CD4-positive, alpha-beta T cell treated with Interleukin-1 beta for 1 hour (primary cell): ENCODE data around the gene DYNLT3.

Source experiments
- DNase-seq, 2 donors: peaks; one replicate each; pipeline ENCODE4 v3.0.0-alpha.2; 2020 to 2022

DYNLT3 gene

DNA sequence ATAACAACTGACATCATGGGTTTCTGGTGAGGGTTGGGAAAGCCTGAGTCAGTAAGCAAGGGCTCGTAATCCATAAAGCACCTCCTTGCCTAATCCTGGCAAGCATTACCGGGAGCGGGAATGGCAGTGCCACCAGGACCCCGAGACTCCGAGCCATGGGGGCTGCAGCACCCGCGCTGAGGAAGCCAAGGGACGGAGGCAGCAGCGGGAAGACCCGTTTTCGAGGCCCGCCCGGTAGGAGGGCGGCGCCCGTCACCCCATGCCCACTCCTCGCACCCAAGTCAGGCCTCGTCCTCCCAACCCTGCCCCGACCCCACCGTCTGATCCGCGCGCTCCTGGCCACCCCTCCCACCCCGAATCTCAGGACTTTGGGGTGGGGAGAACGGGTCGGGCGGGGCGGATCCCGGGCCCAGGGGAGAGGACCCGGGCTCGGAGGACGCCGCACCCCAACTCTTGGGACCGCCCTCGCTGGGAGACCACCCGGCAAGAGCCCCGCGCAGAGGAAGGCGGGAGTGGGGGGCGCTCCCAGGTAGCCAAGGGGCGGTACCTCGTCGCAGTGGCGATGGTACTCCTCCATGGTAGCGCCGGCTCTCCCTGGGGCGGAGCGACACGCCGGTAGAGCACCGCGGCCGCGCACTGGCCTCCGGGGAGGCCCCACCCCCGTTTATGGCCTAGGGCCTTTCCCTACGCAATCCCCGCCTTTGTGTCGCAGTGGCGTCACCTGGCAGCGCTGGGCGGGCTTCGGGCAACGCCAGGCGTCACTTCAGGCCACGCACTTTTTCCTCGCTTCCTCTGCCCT lies at the start of gene DYNLT3:
Gene DYNLT3 (minus strand): TSS at position 638 of the 799 bp plus-strand sequence. CDS start 61 bp downstream, at position 577.
- peak; percentile 85 to 87 for DNase-seq

- no peak for DNase-seq
Observed at GRCh38 chrX:37896511-37896890, 49.1 kb upstream of the DYNLT3 start.

DNA sequence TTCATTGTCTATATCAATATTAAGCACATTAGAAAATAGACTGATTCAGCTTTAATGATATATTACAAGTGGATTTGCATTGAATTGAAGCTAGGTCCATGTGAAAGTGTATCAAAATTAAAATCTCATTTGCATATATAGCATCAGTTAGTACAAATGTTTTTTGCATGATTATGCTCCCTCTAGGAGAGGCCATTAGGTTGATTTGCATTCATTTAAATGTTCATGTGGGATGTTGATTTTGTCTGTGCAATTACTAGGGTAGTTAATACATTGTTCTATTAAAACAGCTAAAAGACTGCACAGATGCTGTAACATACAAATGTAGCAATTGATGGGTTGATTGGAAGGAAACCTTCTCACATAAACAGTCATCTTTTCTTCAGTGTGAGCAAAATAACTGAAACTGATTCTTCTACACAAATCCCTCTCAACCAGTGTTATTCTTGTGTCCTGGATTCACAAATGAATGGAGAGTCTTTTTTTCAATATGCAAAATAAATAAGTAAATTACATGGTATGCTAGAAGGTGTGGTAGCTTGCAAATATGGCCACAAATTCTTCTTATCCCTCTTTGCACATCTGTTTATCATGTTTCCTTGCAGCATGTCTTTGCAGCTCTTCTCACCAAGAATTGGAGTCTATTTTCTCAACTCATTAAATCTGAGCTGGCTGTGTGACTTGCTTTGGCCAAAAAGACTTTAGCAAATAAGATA lies 48.6 kb upstream of the DYNLT3 start:
- DNase-seq = no peak

GRCh38 chrX:37894725-37895124 lies 47.4 kb upstream of the DYNLT3 start:
- no peak for DNase-seq

DNA sequence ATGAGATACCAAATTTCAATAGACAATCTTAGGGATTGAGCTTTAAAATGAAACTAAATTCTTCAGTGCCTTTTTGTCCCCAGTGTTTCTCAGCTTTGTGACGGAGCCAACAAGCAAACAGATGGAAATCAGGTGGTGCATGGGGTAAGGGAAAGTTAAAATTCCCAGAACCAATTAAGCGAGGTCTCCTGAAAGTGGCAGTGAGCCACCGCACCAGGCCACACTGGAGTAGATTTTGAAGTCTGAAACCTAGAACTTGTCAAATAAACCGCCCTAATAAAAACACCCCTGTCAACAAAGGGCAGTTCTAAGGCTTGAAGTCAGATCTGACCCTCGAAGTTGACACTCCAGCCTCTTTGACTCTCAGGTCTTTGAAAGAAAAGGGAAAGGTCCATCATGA lies 40.6 kb upstream of the DYNLT3 start:
- no peak for DNase-seq

GRCh38 chrX:37887347-37887746 lies 40.0 kb upstream of the DYNLT3 start:
- DNase-seq = no peak

- DNase-seq = no peak
Observed at GRCh38 chrX:37883196-37883595, 35.8 kb upstream of the DYNLT3 start.

GRCh38 chrX:37879692-37880091 lies 32.3 kb upstream of the DYNLT3 start:
- no peak for DNase-seq

GRCh38 chrX:37876716-37877115 lies 29.3 kb upstream of the DYNLT3 start:
- no peak for DNase-seq

DNA sequence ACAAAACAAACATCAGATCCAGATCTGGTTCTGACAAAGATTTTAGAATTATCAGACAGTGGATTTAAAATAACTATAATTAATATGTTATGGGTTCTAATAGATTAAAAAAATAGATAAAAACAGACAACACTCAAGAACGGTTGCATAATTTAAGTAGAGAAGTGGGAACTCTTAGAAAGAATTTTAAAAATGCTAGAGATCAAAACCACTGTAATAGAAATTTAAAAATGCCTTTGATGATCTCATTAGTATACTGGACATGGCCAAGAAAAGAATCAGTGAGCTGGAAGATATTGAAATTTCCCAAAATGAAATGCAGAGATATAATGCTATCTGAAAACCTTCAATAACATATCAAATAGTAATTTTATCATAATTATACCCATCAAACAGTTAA lies 28.3 kb upstream of the DYNLT3 start:
- no peak for DNase-seq

DNA sequence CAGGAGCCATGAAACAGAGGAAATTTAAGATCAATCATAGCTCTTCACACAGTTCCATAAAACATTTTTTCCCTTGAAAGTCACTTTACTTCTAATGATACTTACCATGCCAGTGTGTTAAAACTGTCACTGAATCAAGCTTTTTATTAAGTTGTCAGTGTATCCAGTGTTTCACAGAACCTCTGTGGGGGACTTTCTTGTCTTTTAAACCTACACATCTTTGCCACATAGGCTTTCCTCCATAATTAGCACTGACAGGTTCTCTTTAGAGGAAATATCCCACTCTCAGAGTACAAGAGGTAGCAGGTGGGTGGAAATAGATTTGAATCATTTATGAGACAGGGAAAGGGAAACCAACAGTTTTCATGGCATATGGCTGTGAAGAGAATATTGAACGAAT lies 25.8 kb upstream of the DYNLT3 start:
- DNase-seq = no peak

- no peak for DNase-seq
Observed at GRCh38 chrX:37872303-37872655, 24.9 kb upstream of the DYNLT3 start.

DNA sequence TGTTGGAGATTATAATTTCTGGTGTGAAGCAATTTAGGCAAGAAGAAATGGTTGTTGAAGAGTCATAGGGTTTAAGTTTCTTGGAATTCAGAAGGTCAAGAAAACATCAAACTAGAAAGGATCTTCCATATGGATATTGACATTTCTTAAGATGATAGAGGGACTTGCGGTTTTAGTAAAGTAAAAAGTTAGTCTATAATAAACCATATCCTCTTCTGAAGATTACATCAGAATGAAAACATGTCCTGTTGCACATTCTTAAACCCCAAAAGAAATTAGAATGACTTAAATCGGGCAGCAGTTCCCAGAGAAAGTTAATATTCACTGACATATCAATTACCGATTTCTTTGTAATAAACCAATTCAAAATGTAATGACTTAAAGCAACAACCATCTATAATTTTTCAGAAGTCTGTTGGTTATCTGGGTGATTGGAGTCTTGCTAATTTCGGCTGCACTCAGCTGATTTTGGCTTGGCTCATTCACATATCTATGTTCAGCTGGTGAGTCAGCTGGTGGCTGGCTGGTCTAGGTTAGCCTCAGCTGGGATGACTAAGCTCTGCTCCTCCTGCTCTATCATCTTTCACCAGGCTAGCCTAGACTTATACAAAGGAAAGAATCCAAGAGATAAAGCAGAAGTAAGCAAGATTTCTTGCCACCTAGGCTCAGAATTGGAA lies 24.4 kb upstream of the DYNLT3 start:
- DNase-seq = no peak

GRCh38 chrX:37867536-37868153 lies 20.3 kb upstream of the DYNLT3 start:
- DNase-seq = no peak

DNA sequence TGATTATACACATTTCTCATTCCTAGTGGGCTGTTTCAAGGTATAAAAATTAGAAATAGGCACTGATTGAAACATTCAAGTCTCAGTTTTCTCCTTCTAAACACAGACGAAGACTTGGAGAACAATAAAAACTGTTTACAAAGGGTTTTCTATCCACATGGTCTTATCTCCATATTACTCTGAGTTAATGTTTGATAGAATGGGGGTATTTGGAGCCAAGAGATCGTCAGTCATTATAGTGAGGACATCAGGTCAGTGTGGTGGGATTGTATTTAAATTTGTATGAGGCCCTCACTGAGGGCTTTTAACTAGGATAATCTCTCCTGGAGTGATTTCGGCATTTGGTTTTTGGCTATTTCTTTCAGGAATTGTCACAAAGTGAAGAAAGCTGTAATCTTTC lies 16.4 kb upstream of the DYNLT3 start:
- no peak for DNase-seq

DNA sequence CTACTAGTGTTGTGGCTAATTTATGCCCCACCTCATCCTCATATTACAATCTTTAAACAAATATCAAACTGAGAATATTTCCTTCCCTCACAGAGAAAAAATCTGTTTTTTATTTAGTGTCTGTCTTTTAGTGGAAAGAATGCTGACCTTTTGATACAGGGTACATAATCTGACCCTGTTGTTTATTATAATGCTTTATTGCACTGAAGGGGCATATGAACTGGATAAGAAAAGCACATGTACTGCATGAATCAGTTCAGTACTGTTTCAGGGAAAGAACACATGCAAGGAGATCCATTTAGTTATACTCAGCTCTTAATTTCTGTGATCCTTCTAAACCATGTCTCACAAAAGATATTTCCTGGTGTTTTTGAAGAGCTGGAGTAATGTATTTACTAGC lies 15.5 kb upstream of the DYNLT3 start:
- no peak for DNase-seq

DNA sequence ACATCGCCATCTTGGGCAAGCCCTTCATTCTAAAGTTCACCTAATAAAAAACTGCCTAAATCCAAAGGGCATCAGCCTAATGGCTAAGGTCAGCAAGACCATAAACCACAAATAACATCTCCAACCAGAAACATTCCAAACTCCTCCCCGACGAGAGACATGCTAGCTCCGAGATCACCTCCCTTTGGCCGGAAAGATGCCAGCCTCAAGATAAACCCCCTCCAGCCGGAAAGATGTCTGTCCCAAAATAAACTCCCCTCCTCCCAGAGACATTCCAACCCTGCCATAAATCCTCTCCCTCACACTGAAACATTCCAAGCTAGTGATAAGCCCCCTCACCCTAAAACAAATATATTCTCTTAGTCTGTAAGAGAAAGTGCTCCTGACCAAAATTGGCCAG lies 13.3 kb upstream of the DYNLT3 start:
- no peak for DNase-seq

DNA sequence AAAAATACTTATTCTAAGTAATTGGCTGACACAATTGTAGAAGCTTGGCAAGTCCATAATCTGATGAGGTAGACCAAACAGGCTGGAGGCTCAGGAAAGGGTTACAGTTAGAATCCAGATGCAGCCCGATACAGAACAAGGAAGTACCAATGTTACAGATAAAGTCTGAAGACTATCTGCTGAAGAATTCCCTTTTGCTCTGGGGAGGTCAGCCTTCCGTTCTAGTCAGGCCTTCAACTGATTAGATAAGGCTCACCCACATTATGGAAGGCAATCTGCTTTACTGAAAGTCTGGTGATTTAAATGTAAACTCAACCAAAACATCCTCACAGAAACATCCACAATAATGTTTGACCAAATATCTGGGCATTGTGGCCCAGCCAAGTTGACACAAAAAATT lies 7.4 kb upstream of the DYNLT3 start:
- no peak for DNase-seq

- no peak for DNase-seq
Observed at GRCh38 chrX:37854148-37854547, 6.8 kb upstream of the DYNLT3 start.

- DNase-seq = no peak
Observed at GRCh38 chrX:37847733-37848197, 394 bp upstream of the DYNLT3 start.

DNA sequence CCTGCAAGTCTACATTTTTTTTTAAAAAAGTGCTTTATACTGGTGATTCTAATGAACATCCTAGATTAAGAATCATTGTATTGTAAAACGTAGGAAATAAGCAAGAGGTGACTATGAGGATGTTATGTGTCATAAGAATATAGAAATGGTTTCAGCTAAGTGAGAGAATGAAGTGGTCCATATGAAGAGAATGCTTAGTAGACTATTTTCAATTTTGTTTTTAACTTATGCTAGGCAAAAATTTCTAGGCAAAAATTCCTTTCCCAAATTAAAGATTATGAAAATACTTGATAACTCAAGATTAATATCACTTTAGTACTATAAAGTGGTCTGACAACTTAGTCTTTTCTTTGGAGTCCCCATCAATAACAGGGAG lies 825 bp downstream of the DYNLT3 start:
- no peak for DNase-seq

- peak in 1 of 2 donors; percentile 36 for DNase-seq
Observed at GRCh38 chrX:37846141-37846540, 1.2 kb downstream of the DYNLT3 start.

- DNase-seq = no peak
Observed at GRCh38 chrX:37844622-37845021, 2.7 kb downstream of the DYNLT3 start.

GRCh38 chrX:37840931-37841330 lies 6.4 kb downstream of the DYNLT3 start:
- DNase-seq = no peak
